ENCODE measurements around the gene KRT71. TPM values are rescaled to one million over a fixed set of nuclear protein-coding genes. Genes with fewer than 3 reads are reported as not detected.

Gene KRT71
- total RNA-seq, 4 donors from 2014 or later: not detected

- H3K36me3 ChIP-seq: no peaks in the 10 kb centered on the region
- TF ChIP-seq, protein P1, sequence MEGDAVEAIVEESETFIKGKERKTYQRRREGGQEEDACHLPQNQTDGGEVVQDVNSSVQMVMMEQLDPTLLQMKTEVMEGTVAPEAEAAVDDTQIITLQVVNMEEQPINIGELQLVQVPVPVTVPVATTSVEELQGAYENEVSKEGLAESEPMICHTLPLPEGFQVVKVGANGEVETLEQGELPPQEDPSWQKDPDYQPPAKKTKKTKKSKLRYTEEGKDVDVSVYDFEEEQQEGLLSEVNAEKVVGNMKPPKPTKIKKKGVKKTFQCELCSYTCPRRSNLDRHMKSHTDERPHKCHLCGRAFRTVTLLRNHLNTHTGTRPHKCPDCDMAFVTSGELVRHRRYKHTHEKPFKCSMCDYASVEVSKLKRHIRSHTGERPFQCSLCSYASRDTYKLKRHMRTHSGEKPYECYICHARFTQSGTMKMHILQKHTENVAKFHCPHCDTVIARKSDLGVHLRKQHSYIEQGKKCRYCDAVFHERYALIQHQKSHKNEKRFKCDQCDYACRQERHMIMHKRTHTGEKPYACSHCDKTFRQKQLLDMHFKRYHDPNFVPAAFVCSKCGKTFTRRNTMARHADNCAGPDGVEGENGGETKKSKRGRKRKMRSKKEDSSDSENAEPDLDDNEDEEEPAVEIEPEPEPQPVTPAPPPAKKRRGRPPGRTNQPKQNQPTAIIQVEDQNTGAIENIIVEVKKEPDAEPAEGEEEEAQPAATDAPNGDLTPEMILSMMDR (IDR thresholded peaks at IDR 0.05): no peak
- no peak for TF ChIP-seq POLR2A (IDR thresholded peaks at IDR 0.05)
Observed at GRCh38 chr12:52495389-52495788, 57.6 kb downstream of the KRT71 start.

GRCh38 chr12:52494518-52494917 is 58.4 kb downstream of the KRT71 start:
- intact Hi-C loops (cut with DNase I): no loop called here
- H3K4me1 ChIP-seq: peaks cover 0 to 24% of the 10 kb centered on the region in 2 donors
- H3K4me3 ChIP-seq (replicated peaks in 1 of 3): no peak overlapping the region
- H3K9me3 ChIP-seq: no peaks in the 10 kb centered on the region
- no peak overlapping the region for H3K27ac ChIP-seq
- no peaks in the 10 kb centered on the region for H3K27me3 ChIP-seq
- WGBS, 2 donors: 19 to 43% methylated on average over 3 to 4 of the region's 4 CpGs
- TF ChIP-seq, protein P1 (IDR thresholded peaks at IDR 0.05): no peak
- TF ChIP-seq POLR2A (IDR thresholded peaks at IDR 0.05): no peak
- peak; percentile 25 to 36 for DNase-seq
- H3K36me3 ChIP-seq: no peaks in the 10 kb centered on the region

More at GRCh38 chr12:52495389-52495788, 57.6 kb downstream of the KRT71 start:
- H3K4me3 ChIP-seq (replicated peaks in 1 of 3): no peak overlapping the region
- WGBS, 2 donors: 23 to 26% methylated on average over 3 of the region's 3 CpGs
- peak; percentile 61 to 68 for DNase-seq
- no peaks in the 10 kb centered on the region for H3K27me3 ChIP-seq
- no peaks in the 10 kb centered on the region for H3K9me3 ChIP-seq
- no peak overlapping the region for H3K27ac ChIP-seq
- intact Hi-C loops (cut with DNase I): no loop called here
- H3K4me1 ChIP-seq: peaks cover 0 to 24% of the 10 kb centered on the region in 2 donors

DNA sequence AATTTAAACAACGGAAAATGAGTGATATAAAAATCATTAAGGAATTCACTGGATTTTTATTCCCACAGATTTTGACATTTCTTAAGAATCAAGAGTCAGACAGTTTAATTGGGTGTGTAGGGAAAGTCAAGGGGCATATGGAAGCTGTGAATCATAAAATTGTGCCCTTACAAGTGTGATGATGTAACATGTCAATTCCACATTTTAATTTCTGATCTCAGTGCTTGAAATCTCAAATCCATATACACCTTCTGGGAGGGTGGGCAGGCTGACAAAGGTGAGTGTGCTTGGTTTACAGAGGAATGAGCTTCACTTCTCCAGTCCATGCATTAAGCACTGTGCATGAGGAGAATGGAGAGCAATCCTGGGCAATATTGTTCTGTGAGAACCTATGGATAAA is 58.8 kb downstream of the KRT71 start:
- Histone ChIP-seq H3K27ac (no peak overlapping the region), H3K27me3 (no peaks in the 10 kb centered on the region), H3K4me3 (replicated peaks in 1 of 3) (no peak overlapping the region), H3K36me3 (no peaks in the 10 kb centered on the region), H3K9me3 (no peaks in the 10 kb centered on the region), H3K4me1 (peaks cover 0 to 24% of the 10 kb centered on the region in 2 donors)
- TF ChIP-seq, protein P1 (IDR thresholded peaks at IDR 0.05): no peak
- DNase-seq: no peak
- 93 to 95% methylated on average over 1 of the region's 1 CpG for WGBS, 2 donors
- intact Hi-C loops (cut with DNase I): no loop called here

Other genes starting within 250 kb of the KRT71 start
- under 1 TPM in 3 of 4 donors, not detected in 1; 0.22 to 0.46 (median 0.40) TPM for gene KRT83, start 231.7 kb downstream of the KRT71 start, total RNA-seq
- not detected for gene KRT85, start 185.7 kb downstream of the KRT71 start, total RNA-seq
- not detected for gene KRT84, start 167.5 kb downstream of the KRT71 start, total RNA-seq
- not detected for gene KRT82, start 146.8 kb downstream of the KRT71 start, total RNA-seq
- not detected for gene KRT75, start 118.8 kb downstream of the KRT71 start, total RNA-seq
- gene KRT6B, start 101.0 kb downstream of the KRT71 start, total RNA-seq: not detected
- not detected for gene KRT6C, start 79.3 kb downstream of the KRT71 start, total RNA-seq
- gene KRT6A, start 59.9 kb downstream of the KRT71 start, total RNA-seq: under 1 TPM in 1 of 4 donors, not detected in 3; 0.27 TPM
- gene KRT5, start 32.8 kb downstream of the KRT71 start, total RNA-seq: 1 to 10 TPM in 1 of 4 donors, not detected in 3; 1.4 TPM
- gene KRT74, start 20.7 kb upstream of the KRT71 start, total RNA-seq: not detected
- gene KRT72, start 48.3 kb upstream of the KRT71 start, total RNA-seq: not detected
- gene KRT73, start 65.4 kb upstream of the KRT71 start, total RNA-seq: not detected
- gene KRT2, start 99.1 kb upstream of the KRT71 start, total RNA-seq: 1 to 10 TPM in 1 of 4 donors, not detected in 3; 1.3 TPM
- 1 to 10 TPM in 1 of 4 donors, not detected in 3; 2.8 TPM for gene KRT1, start 127.3 kb upstream of the KRT71 start, total RNA-seq
- not detected for gene KRT77, start 150.4 kb upstream of the KRT71 start, total RNA-seq
- not detected for gene KRT76, start 224.2 kb upstream of the KRT71 start, total RNA-seq
- gene KRT3, start 243.0 kb upstream of the KRT71 start, total RNA-seq: not detected